GM15510 (cell line): Measurements from ENCODE around the gene AATF.

Experiments used
- POLR2A ChIP-seq: IDR thresholded peaks from 3 replicates; pipeline ENCODE4 v1.6.1; 2011; ENCODE audit warnings: borderline replicate concordance; ENCODE audit not compliant: insufficient read length; ENCODE audit errors: extremely low read depth

The AATF gene

GRCh38 chr17:36972905-36973304, 24.2 kb downstream of the AATF start:
- TF ChIP-seq POLR2A, result no peak

GRCh38 chr17:36975922-36976515, 27.3 kb downstream of the AATF start:
- TF ChIP-seq POLR2A, result no peak

GRCh38 chr17:36977066-36977465, 28.3 kb downstream of the AATF start:
- TF ChIP-seq POLR2A, result no peak

- TF ChIP-seq POLR2A, result no peak
Measured at GRCh38 chr17:36977568-36977967, 28.8 kb downstream of the AATF start.

GRCh38 chr17:36978810-36979564, 30.2 kb downstream of the AATF start:
- TF ChIP-seq POLR2A, result no peak

- TF ChIP-seq POLR2A, result no peak
Measured at GRCh38 chr17:36979565-36979941, 30.8 kb downstream of the AATF start.

- no peak for TF ChIP-seq POLR2A
Measured at GRCh38 chr17:36980280-36980761, 31.6 kb downstream of the AATF start.

- no peak for TF ChIP-seq POLR2A
Measured at GRCh38 chr17:36983618-36984017, 34.9 kb downstream of the AATF start.

GRCh38 chr17:36989173-36989572, 40.4 kb downstream of the AATF start:
- no peak for TF ChIP-seq POLR2A

- no peak for TF ChIP-seq POLR2A
Measured at GRCh38 chr17:36992701-36993100, 43.9 kb downstream of the AATF start.

- no peak for TF ChIP-seq POLR2A
Measured at GRCh38 chr17:36993227-36993626, 44.5 kb downstream of the AATF start.

GRCh38 chr17:36994438-36994837, 45.7 kb downstream of the AATF start:
- TF ChIP-seq POLR2A, result no peak

GRCh38 chr17:36999471-36999870, 50.7 kb downstream of the AATF start:
- no peak for TF ChIP-seq POLR2A

GRCh38 chr17:37016780-37017179, 68.0 kb downstream of the AATF start:
- TF ChIP-seq POLR2A, result no peak

- no peak for TF ChIP-seq POLR2A
Measured at GRCh38 chr17:37017404-37017803, 68.7 kb downstream of the AATF start.

GRCh38 chr17:37019117-37019740, 70.5 kb downstream of the AATF start:
- no peak for TF ChIP-seq POLR2A

GRCh38 chr17:37019741-37020129, 71.0 kb downstream of the AATF start:
- no peak for TF ChIP-seq POLR2A

- TF ChIP-seq POLR2A, result no peak
Measured at GRCh38 chr17:37024181-37024637, 75.5 kb downstream of the AATF start.
